Measurements from ENCODE around the gene DAB2IP. TPM values are rescaled to one million over a fixed set of nuclear protein-coding genes. Genes with fewer than 3 reads are reported as not detected.

DAB2IP gene
- total RNA-seq, 2 donors from 2014 or later: 70.7 to 71.0 TPM

DNA sequence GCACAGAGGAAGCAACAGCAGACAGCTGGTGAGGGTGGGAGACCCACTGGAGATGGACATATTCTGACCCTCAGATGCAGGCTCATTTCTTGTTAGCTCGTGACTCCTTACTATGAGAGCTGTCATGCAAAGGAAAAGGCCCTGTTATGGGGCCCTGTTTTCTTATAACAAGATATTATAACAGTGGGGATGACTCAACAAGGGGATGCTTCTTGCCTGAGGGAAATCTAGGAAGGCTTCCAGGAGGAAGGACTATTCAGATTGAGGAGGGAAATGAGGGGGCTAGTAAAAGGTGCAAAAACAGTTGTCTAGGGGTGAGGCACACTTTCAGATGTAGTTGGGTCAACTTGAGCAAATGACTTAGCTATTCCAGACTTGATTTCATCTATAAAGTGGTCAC is 83.0 kb downstream of the DAB2IP start:
- Histone ChIP-seq H3K4me3 (ENCODE audit: low read length) (no peak overlapping the region), H3K27ac (ENCODE audit: low read depth, low read length) (no peak overlapping the region), H3K36me3 (ENCODE audit: control insufficient read depth, insufficient read depth, low read length) (no peaks in the 10 kb centered on the region), H3K9me3 (ENCODE audit: control insufficient read depth, low read length) (no peaks in the 10 kb centered on the region), H3K4me1 (ENCODE audit: control insufficient read depth, insufficient read depth, low read length) (peaks cover 4% of the 10 kb centered on the region), H3K27me3 (ENCODE audit: control insufficient read depth, insufficient read depth, low read length, poor library complexity, severe bottlenecking) (no peaks in the 10 kb centered on the region), H3K9ac (ENCODE audit: extremely low read depth, low read length, poor library complexity, severe bottlenecking) (no peak overlapping the region)
- TF ChIP-seq, protein P1, sequence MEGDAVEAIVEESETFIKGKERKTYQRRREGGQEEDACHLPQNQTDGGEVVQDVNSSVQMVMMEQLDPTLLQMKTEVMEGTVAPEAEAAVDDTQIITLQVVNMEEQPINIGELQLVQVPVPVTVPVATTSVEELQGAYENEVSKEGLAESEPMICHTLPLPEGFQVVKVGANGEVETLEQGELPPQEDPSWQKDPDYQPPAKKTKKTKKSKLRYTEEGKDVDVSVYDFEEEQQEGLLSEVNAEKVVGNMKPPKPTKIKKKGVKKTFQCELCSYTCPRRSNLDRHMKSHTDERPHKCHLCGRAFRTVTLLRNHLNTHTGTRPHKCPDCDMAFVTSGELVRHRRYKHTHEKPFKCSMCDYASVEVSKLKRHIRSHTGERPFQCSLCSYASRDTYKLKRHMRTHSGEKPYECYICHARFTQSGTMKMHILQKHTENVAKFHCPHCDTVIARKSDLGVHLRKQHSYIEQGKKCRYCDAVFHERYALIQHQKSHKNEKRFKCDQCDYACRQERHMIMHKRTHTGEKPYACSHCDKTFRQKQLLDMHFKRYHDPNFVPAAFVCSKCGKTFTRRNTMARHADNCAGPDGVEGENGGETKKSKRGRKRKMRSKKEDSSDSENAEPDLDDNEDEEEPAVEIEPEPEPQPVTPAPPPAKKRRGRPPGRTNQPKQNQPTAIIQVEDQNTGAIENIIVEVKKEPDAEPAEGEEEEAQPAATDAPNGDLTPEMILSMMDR (conservative IDR thresholded peaks at IDR 0.05): no peak
- DNase-seq: no peak
- no peaks in the 10 kb centered on the region for H3K9me3 Mint-ChIP-seq
- 90 to 100% methylated on average over 1 of the region's 1 CpG for WGBS, 2 experiments (ENCODE audit: insufficient coverage in 1 of 2, insufficient read length in 1 of 2)
- no peak overlapping the region for H3K4me3 Mint-ChIP-seq
- peaks cover 5% of the 10 kb centered on the region for H3K27me3 Mint-ChIP-seq (ENCODE audit: insufficient read depth)
- no peak overlapping the region for H3K27ac Mint-ChIP-seq
- no peaks in the 10 kb centered on the region for H3K36me3 Mint-ChIP-seq (ENCODE audit: low read depth)
- peaks cover 43% of the 10 kb centered on the region for H3K4me1 Mint-ChIP-seq

DNA sequence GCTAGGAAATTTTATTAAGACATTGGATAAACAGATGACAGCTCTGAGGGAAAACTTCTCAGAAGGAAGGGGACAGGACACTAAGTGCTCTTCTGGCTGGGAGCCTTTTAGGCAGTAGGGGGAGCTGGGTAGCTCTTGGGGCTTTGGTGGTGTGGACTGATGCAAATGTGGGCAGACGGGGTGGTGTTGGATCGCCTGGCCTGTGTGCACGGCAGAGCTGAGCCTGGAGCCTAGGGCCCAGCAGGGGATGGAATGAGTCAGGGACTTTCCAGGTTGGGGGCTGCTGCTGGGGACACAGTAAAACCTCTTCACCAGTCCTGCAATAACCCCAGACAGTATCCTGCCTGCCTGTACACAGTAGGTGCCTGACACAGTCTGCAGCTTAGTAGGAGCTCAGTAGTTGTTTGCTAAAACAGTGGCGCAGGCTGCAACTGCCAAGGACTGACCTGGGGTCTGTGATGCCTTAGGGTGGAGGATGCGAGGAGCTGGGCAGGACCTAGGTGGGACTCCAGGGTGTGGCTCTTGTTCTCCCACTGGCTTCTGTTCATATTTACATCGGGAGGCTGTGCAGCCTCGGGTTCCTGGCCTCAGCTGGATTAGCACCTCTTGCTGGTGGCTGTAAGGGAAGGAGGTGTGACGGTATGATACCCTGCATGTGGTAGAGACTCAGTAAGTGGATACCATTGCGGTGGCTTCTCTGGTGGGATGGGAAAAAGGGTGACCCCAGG is 83.8 kb downstream of the DAB2IP start:
- Histone ChIP-seq H3K27me3 (ENCODE audit: control insufficient read depth, insufficient read depth, low read length, poor library complexity, severe bottlenecking) (no peaks in the 10 kb centered on the region), H3K27ac (ENCODE audit: low read depth, low read length) (no peak overlapping the region), H3K36me3 (ENCODE audit: control insufficient read depth, insufficient read depth, low read length) (no peaks in the 10 kb centered on the region), H3K4me1 (ENCODE audit: control insufficient read depth, insufficient read depth, low read length) (peaks cover 4% of the 10 kb centered on the region), H3K9ac (ENCODE audit: extremely low read depth, low read length, poor library complexity, severe bottlenecking) (no peak overlapping the region), H3K4me3 (ENCODE audit: low read length) (no peak overlapping the region), H3K9me3 (ENCODE audit: control insufficient read depth, low read length) (no peaks in the 10 kb centered on the region)
- TF ChIP-seq, protein P1 (conservative IDR thresholded peaks at IDR 0.05): peak; percentile 77
- Mint-ChIP-seq H3K9me3 (no peaks in the 10 kb centered on the region), H3K4me3 (peak overlapping the region; percentile 59), H3K4me1 (peaks cover 50% of the 10 kb centered on the region), H3K27ac (peak overlapping the region; percentile 13), H3K36me3 (ENCODE audit: low read depth) (no peaks in the 10 kb centered on the region), H3K27me3 (ENCODE audit: insufficient read depth) (peaks cover 5% of the 10 kb centered on the region)
- peak; percentile 93 for DNase-seq
- 30 to 34% methylated on average over 8 to 9 of the region's 9 CpGs for WGBS, 2 experiments (ENCODE audit: insufficient coverage in 1 of 2, insufficient read length in 1 of 2)

DNA sequence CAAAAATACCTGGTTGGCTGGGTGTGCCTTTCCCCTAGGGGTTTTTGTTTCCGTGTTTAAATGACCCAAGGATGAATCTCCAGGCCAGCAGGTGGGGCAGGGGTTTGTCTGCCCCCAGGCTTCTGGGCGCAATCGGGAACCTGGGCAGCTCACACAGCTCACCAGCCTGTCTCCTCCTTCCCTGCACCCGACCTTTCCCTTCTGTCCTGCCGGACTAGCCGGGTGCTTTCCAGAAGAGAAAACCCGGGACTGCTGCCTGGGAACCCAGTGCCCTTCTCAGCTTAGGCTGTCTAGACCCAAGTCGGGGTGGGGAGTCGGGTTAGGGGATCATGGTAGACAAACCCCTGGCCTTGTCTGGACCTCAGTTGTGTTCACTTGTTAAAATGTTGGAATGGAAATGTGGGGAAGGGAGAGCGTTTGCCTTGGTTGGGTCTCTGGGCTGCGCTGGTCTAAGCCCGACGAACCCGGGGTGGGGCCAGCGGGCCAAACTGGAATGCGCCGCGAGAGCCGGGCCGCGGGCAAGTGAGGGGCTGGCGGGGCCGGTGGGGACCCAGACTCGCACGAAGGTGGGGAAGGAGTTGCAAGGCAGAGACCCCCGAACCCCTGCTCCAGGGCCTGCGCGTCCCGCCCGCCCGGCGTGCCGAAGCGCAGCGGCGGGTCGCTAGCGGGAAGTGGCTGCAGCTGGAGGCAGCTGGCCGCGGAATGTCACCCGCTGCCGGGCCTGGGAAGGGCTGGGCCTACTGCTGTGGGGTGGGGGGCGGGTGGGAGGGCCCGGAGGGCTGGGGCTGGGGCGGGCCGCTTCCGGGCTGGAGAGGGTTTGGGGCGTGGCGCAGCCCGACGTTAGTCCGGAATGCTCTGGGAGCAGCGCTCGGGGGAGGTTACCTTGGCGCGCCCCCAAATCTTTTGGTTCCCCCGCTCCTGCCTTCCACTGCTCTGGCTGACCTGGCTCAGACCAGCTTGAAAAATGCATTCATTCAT is 84.6 kb downstream of the DAB2IP start:
- no peaks in the 10 kb centered on the region for H3K27me3 ChIP-seq (ENCODE audit: control insufficient read depth, insufficient read depth, low read length, poor library complexity, severe bottlenecking)
- H3K9ac ChIP-seq (ENCODE audit: extremely low read depth, low read length, poor library complexity, severe bottlenecking): peak overlapping the region; percentile 56
- peaks cover 5% of the 10 kb centered on the region for H3K27me3 Mint-ChIP-seq (ENCODE audit: insufficient read depth)
- H3K4me3 ChIP-seq (ENCODE audit: low read length): peak overlapping the region; percentile 72
- no peaks in the 10 kb centered on the region for H3K9me3 ChIP-seq (ENCODE audit: control insufficient read depth, low read length)
- peaks cover 54% of the 10 kb centered on the region for H3K4me1 Mint-ChIP-seq
- H3K4me3 Mint-ChIP-seq: peak overlapping the region; percentile 59
- peak; percentile 91 for DNase-seq
- H3K4me1 ChIP-seq (ENCODE audit: control insufficient read depth, insufficient read depth, low read length): peaks cover 4% of the 10 kb centered on the region
- H3K36me3 Mint-ChIP-seq (ENCODE audit: low read depth): no peaks in the 10 kb centered on the region
- peak overlapping the region; percentile 75 for H3K27ac Mint-ChIP-seq
- 8 to 21% methylated on average over 7 to 52 of the region's 57 CpGs for WGBS, 2 experiments (ENCODE audit: insufficient coverage in 1 of 2, insufficient read length in 1 of 2)
- no peak overlapping the region for H3K27ac ChIP-seq (ENCODE audit: low read depth, low read length)
- H3K36me3 ChIP-seq (ENCODE audit: control insufficient read depth, insufficient read depth, low read length): no peaks in the 10 kb centered on the region
- H3K9me3 Mint-ChIP-seq: no peaks in the 10 kb centered on the region
- TF ChIP-seq, protein P1 (conservative IDR thresholded peaks at IDR 0.05): no peak
